ENCODE data around the gene DHRS3. TPM values are rescaled to one million over a fixed set of nuclear protein-coding genes. Genes with fewer than 3 reads are reported as not detected.
A peak's percentile ranks its signal among the peaks of the same experiment; 100 is the strongest.
"Not testable (repeated sequence)": the region's sequence is repeated elsewhere in the genome, so short reads cannot be mapped to it uniquely, and the experiment has no call there.

Gene DHRS3
- total RNA-seq, 1 donor from 2014 or later: 168 TPM

DNA sequence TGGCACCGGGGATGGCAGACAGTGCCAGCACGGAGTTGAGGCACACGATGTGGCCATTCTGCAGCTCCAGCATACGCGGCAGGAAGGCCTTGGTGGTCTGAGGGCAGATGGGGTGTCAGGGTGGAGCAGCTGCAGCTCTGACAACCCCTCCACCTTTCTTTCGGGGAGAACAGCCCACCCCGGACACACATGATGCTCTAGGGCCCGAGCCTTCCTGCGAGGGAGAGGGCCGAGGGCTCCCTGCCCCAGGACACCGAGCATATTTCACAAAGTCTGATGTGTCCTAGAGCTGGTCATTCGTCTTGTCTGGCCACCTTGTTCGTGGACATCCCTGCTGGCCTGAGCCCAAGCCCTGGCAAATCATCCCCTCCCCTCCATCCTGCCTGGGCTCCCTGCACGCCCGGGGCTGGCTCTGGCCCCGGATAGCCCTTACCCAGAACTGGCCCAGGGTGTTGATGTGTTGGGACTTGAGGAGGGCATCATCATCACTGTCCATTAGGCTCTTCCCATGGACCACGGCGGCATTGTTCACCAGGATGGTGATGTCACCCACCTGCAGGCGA is 39.1 kb downstream of the DHRS3 start:
- no peak for DNase-seq (ENCODE audit: low spot score)

DNA sequence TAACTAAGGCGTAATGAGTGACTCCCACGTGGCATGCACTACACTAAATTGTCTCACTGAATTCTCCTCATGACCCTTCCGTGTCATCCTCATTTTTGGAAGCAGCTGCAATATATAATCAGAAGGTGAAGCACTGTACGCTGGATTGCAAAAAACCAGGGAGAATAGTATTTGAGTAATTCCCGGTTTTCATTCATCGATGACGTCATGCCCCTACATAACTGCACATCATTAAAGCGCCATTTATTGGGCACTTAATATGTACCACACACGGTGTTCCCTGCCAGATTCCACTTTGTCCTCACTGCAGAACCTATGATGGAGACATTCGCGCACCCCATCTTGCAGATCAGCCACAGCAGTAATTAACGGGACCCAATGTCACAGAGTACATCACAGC is 41.0 kb downstream of the DHRS3 start:
- no peak for DNase-seq (ENCODE audit: low spot score)

DNA sequence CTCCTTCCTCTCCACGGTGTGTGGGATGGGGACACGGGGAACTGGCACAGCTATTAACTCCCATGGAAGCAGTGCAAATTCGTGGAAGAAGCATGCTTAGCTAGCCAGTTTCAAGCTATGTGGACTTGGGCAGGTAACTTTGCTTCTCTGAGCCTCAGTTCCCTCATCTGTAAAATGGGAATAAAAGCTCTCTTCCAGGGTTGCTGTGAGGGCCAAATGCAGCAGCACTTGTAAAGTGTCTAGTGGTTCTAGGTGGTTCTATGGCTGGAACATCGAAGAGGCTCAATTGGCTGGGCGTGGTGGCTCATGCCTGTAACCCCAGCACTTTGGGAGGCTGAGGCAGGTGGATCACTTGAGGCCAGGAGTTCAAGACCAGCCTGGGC is 43.3 kb downstream of the DHRS3 start:
- DNase-seq (ENCODE audit: low spot score): no peak

DNA sequence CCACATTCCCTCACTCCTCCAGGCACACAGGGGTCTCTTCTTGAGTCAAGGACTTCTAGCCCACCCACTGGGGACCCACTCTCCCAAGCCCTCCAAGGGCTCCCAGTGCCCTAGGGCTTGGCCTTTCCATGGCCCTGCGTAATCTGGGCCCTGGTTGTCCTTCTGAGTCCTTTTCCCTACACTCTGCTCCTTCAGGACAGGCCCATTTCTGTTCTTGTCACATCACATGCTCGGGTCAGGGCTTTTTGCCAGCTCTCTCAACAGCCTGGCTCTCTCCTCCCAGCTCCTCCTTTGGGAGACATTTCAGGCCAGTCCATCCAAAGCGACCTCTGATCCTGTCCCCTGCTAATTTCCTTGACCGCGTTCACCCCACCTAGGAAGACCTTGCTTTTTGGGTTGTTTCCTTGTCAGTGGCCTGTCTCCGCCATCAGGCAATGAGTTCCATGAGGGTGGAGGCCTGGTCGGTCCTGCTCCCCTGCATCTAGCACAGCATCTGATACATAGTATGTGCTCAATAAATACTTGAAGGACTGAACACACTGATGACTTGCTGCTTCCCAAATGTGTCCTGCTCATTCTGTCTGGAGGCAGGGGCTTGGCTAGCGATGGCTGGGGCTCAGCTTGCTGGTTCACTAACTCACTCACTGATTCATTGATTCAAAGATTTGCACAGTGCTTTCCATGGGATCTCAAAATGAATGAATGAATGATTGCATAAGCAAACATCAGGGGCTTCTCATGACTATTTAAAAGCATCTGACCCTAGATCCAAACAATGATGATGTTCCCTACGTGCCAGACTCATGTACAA is 44.8 kb downstream of the DHRS3 start:
- no peak for DNase-seq (ENCODE audit: low spot score)

DNA sequence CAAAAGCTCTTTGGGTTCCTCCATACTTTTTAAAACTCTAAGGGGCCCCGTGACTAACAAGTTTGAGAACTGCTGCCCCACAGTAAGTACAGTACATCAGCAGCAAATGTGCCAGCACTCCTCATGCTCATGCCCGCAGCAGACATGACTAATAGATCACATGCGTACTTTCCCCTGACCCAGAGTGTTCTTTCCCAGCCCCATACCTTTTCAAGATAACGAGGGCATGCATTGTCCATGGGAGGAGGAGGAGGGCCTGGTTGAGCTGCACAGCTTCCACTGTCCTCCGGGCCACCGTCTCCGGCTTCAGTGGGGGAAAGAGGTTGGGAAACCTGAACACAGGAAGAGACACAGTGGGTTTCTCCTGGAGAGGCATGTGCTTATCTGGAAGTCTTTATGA is 45.5 kb downstream of the DHRS3 start:
- DNase-seq (ENCODE audit: low spot score): no peak

DNA sequence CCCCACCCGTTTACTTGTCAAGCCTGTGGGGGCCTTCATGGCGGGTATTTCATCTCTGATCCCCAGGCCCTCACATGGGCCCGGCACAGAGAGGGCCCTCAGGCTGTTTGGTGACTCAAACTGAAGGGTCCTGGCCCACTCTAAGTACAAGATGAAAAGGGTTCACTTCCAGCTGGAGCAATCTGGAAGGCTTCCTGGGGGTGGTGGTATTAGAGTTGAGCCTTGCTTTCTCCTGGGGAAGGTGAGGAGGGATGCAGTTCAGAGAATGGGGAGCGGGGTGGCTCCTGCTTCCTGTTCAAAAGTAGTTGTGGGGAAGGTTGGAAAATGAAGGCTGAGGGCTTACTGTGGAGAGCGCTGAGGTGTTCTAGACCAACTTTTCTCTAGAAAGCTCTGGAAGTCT is 47.7 kb downstream of the DHRS3 start:
- no peak for DNase-seq (ENCODE audit: low spot score)

DNA sequence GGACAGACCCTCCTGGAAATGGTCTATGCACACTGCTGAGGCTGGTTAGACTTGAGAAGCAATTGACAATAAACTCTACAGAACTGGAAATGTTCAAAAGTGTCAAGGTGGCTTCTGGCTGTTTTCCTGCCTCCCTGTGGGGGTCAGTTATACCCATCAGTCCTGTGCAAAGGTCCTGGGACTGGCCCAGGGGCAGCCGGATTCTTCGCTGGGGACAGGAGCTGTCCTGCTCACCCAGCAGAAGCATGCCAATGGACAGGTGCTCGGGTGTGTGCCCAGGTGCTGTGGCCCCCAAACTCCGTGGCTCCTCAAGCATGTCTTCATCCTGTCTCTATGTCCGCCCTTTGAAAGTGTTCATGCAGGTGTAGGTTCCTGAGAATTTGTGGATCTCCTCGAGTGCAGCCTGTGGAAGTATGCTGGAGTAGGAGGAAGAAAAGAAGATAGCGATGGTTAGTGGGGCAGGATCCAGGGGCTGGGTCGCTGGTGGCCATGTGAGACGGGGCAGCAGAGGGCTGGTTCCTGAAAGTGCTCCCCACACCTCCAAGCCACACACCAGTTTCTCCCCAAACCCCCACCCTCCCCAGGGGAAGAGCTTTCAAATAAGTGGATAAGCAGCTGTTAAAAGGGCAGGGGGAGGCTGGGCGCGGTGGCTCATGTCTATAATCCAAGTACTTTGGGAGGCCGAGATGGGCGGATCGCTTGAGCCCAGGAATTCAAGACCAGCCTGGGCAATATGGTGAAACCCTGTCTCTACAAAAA is 49.8 kb downstream of the DHRS3 start:
- DNase-seq (ENCODE audit: low spot score): no peak

DNA sequence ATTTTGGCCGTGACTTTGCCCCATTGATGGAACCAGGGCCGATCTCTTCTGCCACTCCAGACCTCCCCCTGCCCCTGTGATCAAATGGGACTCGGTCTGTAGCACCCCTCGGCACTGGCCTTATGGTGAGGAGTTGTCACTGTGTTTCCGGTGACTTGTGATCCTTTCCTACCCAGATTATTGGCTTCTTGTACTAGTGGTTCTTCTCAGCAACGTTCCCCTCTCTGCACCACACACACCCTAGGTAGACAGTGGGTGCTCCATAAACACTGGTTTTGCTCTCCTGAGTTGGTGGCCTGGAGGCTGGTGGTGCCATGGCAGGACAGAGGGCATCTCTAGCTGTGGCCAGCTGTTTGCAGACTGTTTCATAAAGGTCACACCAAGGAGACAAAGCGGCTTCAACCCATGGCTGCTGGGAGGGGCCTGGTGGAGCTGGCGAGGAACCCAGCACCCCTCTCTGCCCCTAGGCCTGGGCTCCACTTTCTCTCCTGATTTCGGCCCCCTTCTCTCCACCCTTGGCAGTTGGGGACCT is 50.7 kb downstream of the DHRS3 start:
- DNase-seq (ENCODE audit: low spot score): no peak

DNA sequence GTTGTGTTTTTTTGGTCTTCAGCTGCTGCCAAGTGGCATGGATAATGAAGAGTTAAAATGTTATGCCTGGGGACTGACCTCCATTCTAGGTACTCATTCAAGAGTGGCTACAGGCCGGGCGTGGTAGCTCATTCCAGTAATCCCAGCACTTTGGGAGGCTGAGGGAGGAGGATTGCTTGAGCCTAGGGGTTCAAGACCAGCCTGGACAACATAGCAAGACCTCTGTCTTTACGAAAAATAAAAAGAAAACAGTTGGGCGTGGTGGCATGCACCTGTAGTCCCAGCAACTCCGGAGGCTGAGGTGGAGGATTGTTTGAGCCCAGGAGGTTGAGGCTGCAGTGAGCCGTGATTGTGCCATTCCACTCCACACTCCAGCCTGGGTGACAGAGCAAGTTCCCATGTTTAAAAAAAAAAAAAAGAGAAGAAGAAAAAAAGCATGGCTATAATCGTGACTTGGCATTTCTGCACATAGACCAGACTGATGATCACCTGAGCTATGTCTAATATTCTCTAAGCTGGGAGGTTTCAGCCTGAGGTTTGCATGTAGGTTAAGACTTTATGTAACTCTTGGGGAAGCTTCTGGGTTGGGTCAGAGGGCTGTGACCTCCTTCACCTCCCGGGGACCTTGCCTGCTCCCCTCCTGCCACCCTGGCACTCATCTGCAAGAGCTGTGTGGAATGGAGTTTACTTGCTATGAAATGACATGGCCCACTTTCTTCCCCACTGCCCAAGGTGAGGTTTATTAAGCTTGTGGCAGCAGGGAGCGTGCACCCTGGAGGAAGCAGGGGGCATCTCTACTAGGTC is 51.3 kb downstream of the DHRS3 start:
- DNase-seq (ENCODE audit: low spot score): no peak

DNA sequence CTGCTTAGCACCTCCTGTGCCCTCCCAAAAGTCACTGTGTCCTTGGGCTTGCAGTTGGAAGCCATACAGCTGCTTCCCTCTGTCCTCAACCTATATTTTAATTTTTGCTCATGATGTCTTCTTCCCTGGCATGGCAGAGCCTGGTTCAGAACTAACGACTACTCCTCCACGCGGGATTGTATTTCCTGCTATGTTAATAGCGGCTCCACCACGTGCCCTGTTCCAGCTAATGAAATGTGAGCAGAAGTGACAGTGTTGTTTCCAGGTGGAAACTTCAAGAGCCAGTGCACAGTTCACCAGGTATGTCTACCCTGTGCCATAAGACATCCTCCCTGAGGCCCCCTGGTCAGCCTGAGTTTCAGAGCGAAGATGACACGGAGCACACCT is 52.1 kb downstream of the DHRS3 start:
- no peak for DNase-seq (ENCODE audit: low spot score)

DNA sequence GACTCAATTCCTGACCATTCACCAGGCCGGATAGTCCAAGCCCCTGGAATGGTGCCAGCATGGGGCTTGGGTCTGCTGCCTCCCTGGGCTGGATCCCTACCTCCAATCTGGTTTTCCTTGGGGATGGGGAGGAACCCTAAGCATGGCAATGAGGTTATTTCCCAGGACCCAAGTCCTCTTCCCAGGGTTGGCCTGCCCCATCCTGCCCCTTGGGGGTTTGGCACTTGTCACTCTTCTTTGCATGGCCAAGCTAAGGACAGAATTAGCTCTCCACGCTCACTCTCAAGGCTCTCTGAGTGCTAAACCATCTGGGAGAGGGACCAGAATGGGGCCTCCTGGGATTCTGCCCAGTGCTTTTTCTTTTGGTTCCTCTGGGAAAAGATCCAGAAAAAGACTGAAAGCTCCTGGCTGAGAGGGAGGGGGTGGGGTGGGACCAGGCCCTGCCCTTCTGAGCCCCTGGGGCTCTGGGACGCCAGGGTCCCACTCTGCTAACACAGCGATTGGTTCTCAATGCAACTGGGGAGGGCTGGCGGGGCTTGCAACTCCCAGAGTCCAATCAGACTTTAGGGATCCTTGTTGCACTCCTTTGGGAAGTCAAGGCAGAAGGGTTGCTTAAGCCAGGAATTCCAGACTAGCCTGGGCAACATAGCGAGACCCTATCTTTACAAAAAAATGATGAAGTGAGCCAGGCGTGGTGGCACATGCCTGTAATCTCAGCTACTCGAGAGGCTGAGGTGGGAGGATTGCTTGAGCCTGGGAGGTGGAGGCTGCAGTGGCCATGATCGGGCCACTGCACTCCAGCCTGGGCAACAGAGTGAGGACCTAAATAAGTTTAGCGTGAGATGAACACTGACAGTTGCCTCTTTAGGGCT is 52.7 kb downstream of the DHRS3 start:
- DNase-seq (ENCODE audit: low spot score): no peak

DNA sequence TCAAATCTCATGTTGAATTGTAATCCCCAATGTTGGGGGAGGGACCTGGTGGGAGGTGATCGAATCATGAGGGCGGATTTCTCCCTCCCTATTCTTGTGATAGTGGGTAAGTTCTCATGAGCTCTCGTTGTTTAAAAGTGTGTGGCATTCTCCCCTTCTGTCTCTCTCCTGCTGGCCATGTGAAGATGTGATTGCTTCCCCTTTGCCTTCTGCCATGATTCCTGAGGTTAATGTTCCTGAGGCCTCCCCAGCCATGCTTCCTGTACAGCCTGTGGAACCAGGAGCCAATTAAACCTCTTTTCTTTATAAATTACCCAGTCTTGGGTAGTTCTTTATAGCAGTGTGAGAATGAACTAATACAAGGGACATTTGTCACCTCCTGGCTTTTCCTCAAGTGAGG is 53.8 kb downstream of the DHRS3 start:
- not testable (repeated sequence) for DNase-seq (ENCODE audit: low spot score)

DNA sequence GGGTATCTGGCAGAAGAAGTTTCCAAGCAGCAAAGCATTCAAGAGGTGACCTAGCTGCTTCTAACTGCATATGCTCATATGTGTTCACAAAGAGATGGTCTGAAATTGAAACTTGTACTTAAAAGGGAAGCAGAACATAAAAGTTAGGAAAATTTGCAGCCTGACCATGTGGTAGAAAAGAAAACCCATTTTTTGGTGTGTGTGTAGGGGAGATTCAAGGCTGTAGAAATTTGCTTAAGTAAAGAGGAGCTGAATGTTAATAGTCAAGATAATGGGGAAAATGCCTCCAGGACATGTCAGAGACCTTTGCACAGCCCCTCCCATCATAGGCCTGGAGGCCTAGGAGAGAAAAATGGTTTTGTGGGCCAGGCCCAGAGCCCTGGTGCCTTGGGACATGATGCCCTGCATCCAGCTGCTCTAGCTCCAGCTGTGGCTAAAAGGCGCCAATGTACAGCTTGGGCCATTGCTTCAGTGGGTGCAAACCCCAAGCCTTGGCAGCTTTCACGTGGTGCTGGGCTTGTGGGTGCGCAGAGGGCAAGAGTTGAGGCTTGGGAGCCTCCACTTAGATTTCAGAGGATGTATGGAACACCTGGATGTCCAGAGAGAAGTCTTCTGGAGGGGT is 54.9 kb downstream of the DHRS3 start:
- DNase-seq (ENCODE audit: low spot score): no peak

DNA sequence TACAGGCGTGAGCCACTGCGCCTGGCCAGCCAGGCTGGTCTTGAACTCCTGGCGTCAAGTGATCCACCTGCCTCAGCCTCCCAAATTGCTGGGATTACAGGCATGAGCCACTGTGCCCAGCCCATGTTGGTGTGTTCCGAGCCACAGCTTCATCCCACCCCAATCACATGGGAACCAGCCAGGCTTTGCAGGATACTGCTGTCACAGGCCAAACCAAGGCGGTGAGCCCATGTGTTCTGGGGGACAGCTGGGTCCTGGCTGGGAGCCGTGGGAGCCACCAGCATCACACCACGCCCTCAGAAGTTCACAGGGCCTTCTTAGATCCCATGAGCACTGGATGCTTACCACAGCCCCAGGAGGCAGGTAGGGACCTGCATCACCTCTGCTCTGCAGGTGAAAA is 56.9 kb downstream of the DHRS3 start:
- DNase-seq (ENCODE audit: low spot score): no peak

DNA sequence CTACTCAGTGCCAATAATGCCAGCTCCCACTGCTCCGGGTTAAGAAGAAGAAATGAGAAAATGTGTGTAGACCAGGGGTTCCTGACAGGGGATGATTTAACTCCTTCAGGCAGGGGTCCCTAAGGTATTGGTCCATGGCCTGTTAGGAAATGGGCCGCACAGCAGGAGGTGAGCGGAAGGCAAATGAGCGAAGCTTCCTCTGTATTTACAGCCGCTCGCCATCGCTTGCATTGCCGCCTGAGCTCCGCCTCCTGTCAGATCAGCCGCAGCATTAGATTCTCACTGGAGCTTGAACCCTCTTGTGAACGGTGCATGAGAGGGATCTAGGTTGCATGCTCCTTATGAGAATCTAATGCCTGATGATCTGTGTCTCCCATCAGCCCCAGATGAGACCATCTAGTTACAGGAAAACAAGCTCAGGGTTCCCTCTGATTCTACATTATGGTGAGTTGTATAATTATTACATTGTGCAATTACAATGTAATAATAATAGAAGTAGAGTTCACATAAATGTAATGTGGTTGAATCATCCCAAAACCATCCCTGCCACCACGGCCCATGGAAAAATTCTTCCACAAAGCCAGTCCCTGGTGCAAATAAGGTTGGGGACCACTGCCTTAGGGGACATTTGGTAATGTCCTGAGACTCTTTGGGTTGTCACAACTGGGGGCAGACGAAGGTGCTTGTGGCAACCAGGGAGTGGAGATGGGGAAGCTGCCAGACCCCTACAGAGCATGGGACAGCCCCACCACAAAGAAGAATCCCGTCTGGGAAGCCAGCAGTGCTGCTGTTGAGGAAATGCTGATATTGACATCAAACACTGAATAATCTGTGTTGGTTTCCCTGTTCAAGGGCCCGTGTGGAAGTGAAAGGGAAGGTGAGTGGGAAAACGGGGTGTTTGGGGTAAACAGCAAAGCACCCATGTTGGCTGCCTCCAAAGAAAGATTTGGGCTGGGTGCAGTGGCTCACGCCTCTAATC is 60.8 kb downstream of the DHRS3 start:
- no peak for DNase-seq (ENCODE audit: low spot score)

DNA sequence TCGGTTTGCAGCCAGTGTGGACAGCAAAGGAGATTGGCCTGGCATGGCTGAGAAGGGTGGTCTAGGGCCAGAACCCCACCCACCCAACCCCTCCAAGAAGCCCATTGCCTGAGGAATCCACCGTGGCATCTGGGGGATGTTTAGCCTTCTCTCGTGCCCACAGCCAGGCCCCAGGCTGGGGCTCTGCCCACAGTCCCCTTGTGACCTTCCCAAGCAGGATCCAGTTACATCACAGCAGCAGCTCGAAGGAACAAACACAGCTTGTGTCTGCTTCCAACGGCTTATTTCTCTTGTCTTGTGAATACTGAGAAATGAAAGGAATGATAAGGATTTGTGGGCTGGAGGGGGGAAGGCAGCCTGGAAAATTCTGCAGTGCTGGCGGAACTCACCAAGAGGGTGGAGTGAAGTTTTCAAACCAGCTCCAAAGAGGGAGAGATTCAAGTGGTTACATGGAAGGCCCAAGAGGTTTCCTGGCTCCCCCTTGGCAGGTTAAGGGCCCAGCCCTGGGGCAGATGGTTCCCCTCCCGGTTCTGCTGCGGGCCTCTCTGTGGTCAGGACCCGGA is 61.6 kb downstream of the DHRS3 start:
- peak; percentile 71 for DNase-seq (ENCODE audit: low spot score)

DNA sequence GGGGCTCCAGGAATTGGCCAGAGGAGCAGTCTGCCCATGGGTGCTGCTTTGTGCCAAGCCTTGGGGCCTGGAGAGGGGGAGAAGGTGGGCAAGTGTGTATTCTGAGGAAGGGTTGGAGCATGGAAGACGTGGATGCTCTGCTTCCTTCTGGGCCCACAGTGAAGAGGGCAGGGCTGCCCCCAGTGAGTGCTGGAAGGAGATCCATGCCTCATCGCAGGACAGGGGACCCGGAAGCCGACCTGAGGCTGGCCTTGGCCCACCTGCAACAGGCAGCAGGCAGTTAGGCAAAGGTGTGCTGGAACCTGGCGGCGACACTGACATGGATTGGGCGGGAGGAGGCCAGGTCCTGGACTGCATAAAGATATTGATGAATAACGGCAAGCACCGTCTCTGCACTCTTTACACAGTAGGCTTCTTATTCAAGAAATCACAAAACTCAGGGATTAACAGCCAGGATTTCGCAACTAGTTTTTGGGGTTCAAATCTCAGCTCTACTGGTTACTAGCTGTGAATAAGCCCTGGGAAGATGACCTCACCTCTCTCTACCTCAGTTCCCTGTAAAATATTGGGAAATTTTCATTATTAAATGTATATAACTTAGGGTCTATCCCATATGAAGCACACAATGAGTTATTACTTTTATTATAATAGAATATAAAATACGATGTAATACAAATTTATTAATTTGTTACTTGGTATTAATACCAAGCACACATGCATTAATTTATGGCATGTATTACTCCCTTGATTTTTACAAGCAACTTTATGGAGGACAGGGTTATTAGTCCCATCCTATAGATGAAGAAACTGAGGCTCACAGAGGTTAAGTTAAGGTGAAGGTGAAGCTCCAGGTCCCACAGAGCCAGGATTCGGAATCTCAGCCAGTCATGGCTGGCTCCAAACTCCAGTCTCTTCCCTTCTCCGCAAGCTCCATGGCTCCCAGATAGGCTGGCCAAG is 62.3 kb downstream of the DHRS3 start:
- DNase-seq (ENCODE audit: low spot score): no peak

Data from mucosa of gallbladder (tissue), 1 donor.